Gastroesophageal sphincter (tissue), 4 donors: ENCODE results near the gene UBE2E2. TPM values are rescaled to one million over a fixed set of nuclear protein-coding genes. Genes with fewer than 3 reads are reported as not detected.

ENCODE experiments used
- ATAC-seq: fragments of 150-250 bp; one replicate; pipeline ENCODE4 v1.9.1; 2016; ENCODE audit warnings: mild to moderate bottlenecking, moderate library complexity
- H3K27ac ChIP-seq, 4 donors: fragments of 200-600 bp; sonication (generic) in 3 of 4; 1 replicate in 3 of 4; 2 replicates in 1 of 4; pipeline ENCODE4 v1.5.1; 2016 to 2019
- H3K27me3 ChIP-seq: fragments of 200-600 bp; sonication (generic); one replicate; pipeline ENCODE4 v1.5.1; 2019
- H3K36me3 ChIP-seq, 2 donors: fragments of 200-600 bp; sonication (generic); one replicate each; pipeline ENCODE4 v1.5.1; 2019; ENCODE audit warnings: control low read depth in 1 of 2
- H3K4me1 ChIP-seq, 3 donors: fragments of 200-600 bp; sonication (generic); 1 replicate in 2 of 3; 2 replicates in 1 of 3; pipeline ENCODE4 v1.5.1; 2016 to 2019; ENCODE audit warnings: control low read depth in 2 of 3
- H3K4me3 ChIP-seq, 2 donors: fragments of 200-600 bp; sonication (generic); one replicate each; pipeline ENCODE4 v1.5.1; 2019; ENCODE audit warnings: mild to moderate bottlenecking in 1 of 2, moderate library complexity in 1 of 2
- H3K9me3 ChIP-seq, 3 donors: fragments of 200-600 bp; sonication (generic); one replicate each; pipeline ENCODE4 v1.5.1; 2017 to 2019; ENCODE audit warnings: control low read depth in 2 of 3
- EP300 ChIP-seq: sonication (generic); formaldehyde crosslinking; IDR thresholded peaks from one replicate; pipeline ENCODE4 v1.6.1; 2017; ENCODE audit warnings: antibody characterized with exemption, mild to moderate bottlenecking
- POLR2A ChIP-seq, 2 donors: fragments of 450-650 bp; IDR thresholded peaks; one replicate each; pipeline ENCODE4 v1.6.1; 2017; ENCODE audit warnings: antibody characterized with exemption in 2 of 2, mild to moderate bottlenecking in 2 of 2, moderate library complexity in 1 of 2
- POLR2AphosphoS5 ChIP-seq: sonication (generic); formaldehyde crosslinking; IDR thresholded peaks from one replicate; pipeline ENCODE4 v1.6.1; 2017; ENCODE audit warnings: antibody characterized with exemption
- WGBS, 2 donors: methylation state at CpG; one replicate each; pipeline ENCODE4 v1.1.5; 2018; ENCODE audit warnings: low coverage in 1 of 2; 5-methylcytosine and 5-hydroxymethylcytosine counted together
- total RNA-seq, 4 donors: library from RNA; depleted of rRNA; stranded (reverse); fragments of >200 nt; gene quantifications; one replicate each; pipeline ENCODE4 v1.1.0, GENCODE V29; 2016
- TF ChIP-seq, protein P1 (sequence below), 4 experiments: fragments of 200-600 bp in 2 of 4; fragments of 450-650 bp in 2 of 4; sonication (generic) in 1 of 4; IDR thresholded peaks; one replicate each; pipeline ENCODE4 v1.5.1; 2017 to 2019; ENCODE audit warnings: antibody characterized with exemption in 4 of 4, mild to moderate bottlenecking in 2 of 4, moderate library complexity in 2 of 4

Gene UBE2E2
- total RNA-seq, 4 donors from 2014 or later: 35.8 to 114 (median 70.2) TPM

DNA sequence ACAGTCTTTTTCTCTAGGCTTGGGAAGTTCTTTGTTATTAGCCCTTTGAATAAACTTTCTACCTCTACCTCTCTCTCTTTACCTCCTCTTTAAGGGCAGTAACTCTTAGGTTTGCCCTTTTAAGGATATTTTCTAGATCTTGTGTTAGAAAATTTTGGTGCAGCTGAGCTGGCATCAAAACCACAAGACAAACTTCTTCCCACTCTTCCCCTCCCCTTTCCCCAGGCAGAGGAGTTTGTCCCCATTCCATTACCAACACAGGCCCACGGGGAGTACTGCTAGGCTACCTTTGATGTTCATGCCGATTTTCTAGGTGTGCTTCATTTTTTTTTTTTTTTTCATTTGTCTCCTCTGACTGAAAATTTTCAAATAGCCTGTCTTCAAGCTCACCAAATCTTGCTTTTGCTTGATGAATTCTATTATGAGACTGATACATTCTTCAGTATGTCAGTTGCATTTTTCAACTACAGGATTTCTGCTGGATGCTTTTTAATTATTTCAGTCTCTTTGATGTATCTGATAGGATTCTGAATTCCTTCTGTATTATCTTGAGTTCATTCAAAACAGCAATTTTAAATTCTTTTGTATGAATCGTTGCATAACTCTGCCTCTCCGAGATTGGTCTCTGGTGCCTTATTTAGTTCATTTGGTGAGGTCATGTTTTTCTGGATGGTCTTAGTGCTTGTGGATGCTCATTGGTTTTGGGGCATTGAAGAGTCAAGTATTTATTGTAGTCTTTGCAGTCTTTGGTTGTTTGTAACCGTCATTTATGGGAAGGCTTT lies 112.0 kb downstream of the UBE2E2 start:
- no peak for ATAC-seq

DNA sequence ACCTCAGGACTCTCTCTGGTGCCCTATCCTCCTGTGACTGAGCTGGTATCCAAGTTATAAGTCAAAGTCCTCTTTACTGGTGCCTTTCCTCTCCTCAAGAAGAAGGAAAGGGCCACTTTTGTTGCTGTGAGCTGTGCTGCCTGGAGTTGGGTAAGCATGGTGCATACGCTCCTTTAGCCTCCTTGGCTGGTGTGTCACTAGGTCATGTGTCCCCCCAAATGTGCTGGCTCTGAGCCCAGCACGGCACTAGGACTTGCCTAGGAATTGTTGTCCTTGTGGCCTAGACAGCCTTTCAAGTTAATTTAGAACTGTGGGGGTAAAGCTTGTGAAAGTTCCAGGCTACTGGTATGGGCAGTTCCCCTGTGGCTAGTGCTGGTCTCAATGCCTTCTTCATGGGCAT lies 113.8 kb downstream of the UBE2E2 start:
- no peaks in the 10 kb centered on the region for H3K36me3 ChIP-seq
- no peaks in the 10 kb centered on the region for H3K27me3 ChIP-seq
- no peak overlapping the region for H3K4me3 ChIP-seq
- H3K9me3 ChIP-seq: no peaks in the 10 kb centered on the region
- peaks cover 0 to under 1% (median 0%) of the 10 kb centered on the region in 3 donors for H3K4me1 ChIP-seq
- no CpG with 5 or more reads among the region's 2 CpGs for WGBS, 2 donors
- ATAC-seq: no peak
- TF ChIP-seq, protein P1, sequence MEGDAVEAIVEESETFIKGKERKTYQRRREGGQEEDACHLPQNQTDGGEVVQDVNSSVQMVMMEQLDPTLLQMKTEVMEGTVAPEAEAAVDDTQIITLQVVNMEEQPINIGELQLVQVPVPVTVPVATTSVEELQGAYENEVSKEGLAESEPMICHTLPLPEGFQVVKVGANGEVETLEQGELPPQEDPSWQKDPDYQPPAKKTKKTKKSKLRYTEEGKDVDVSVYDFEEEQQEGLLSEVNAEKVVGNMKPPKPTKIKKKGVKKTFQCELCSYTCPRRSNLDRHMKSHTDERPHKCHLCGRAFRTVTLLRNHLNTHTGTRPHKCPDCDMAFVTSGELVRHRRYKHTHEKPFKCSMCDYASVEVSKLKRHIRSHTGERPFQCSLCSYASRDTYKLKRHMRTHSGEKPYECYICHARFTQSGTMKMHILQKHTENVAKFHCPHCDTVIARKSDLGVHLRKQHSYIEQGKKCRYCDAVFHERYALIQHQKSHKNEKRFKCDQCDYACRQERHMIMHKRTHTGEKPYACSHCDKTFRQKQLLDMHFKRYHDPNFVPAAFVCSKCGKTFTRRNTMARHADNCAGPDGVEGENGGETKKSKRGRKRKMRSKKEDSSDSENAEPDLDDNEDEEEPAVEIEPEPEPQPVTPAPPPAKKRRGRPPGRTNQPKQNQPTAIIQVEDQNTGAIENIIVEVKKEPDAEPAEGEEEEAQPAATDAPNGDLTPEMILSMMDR (IDR thresholded peaks at IDR 0.05): no peak
- TF ChIP-seq EP300: no peak
- no peak for TF ChIP-seq POLR2A (IDR thresholded peaks at IDR 0.05)
- TF ChIP-seq POLR2AphosphoS5: no peak
- no peak overlapping the region for H3K27ac ChIP-seq

More for the DNA sequence above, 112.0 kb downstream of the UBE2E2 start:
- Histone ChIP-seq H3K27ac (no peak overlapping the region), H3K4me1 (no peaks in the 10 kb centered on the region), H3K9me3 (no peaks in the 10 kb centered on the region), H3K36me3 (no peaks in the 10 kb centered on the region), H3K27me3 (no peaks in the 10 kb centered on the region), H3K4me3 (no peak overlapping the region)
- no peak for TF ChIP-seq EP300
- TF ChIP-seq, protein P1 (IDR thresholded peaks at IDR 0.05): no peak
- TF ChIP-seq POLR2A (IDR thresholded peaks at IDR 0.05): no peak
- TF ChIP-seq POLR2AphosphoS5: no peak
- 76 to 79% methylated on average over 4 to 5 of the region's 5 CpGs for WGBS, 2 donors

DNA sequence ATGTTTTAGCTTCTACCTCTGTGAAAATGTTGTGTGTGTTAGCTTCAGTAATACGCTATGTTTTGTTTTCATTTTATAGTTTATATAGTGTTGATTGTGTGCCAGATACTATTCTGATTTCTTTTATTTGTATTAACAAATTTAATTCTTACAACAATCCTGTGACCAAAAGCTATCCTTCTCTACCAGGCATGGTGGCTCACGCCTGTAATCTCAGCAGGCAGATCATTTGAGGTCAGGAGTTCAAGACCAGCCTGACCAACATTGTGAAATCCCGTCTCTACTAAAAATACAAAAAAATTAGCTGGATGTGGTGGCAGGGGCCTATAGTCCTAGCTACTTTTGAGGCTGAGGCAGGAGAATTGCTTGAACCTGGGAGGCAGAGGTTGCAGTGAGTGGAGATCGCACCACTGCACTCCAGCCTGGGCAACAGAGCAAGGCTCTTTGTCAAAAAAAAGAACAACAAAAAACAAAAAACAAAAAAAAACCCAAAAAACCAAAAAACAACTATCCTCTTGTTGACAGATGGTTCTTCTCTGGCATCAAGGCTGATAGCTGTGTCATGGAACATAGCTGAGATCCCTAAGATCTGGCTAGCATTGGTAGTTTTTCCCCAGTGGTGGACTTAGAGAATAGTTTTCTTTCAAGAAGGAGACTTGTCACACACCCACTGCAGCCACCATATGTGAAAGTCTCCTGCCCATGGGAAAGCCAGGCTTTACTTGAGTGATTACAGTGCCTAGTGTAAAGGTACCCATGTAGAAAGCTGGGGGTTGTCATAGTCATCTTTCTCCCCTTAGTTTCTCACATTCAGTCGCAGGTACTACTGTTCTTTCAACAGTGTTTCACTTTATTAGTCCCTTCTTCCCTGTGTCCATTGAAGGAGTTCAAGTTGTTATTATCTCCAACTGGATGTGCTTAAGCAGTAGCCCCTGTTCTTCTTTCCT lies 116.5 kb downstream of the UBE2E2 start:
- Histone ChIP-seq H3K4me1 (peaks cover 0 to 9% (median 5%) of the 10 kb centered on the region in 3 donors), H3K36me3 (no peaks in the 10 kb centered on the region), H3K27me3 (no peaks in the 10 kb centered on the region), H3K9me3 (no peaks in the 10 kb centered on the region), H3K27ac (no peak overlapping the region), H3K4me3 (no peak overlapping the region)
- WGBS, 2 donors: 80 to 82% methylated on average over 3 to 5 of the region's 5 CpGs
- no peak for TF ChIP-seq POLR2AphosphoS5
- no peak for TF ChIP-seq POLR2A (IDR thresholded peaks at IDR 0.05)
- TF ChIP-seq, protein P1 (IDR thresholded peaks at IDR 0.05): no peak
- TF ChIP-seq EP300: no peak
- no peak for ATAC-seq

DNA sequence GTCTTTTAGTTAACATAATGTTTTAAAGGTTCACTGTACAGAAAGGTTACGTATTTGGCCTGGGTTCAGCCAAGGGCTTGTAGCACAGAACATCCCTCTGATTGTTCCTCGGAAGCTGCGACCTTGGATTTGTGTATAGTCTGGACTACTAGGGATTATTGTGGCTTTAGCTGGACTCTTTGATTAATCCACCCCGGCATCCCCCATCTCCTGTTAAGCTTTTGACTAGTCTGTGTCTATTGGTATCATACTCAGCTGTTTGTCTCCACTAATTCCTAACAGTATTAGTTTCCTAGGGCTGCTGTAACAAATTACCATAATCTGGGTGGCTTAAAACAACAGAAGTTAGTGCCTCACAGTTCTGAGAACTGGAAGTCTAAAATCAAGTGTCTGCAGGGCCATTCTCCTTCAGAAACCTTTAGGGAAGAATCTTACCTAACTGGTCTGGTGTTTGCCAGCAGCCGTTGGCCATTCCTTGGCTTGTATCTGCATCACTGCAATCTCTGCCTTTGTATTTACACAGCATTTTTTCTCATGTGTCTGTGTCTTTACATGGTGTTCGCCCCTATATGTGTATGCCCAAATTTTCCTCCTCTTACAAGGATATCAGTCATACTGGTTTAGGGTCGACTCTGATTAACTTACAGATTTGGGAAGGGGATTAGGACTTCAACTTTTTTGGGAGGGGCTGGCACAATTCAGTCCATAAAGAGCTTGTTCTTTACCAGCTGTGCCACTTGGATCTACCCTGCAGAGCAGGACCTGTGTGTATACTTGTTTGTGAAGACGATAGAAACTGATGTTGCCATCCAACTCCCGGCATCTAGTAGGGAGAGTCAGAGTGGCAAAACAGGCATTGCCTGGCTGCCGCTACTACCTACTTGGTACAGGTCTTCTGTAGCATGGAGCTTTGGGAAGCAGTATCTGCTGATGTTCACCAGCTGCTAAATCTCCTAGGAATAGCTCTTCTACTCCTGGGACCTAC lies 117.8 kb downstream of the UBE2E2 start:
- H3K4me3 ChIP-seq: no peak overlapping the region
- TF ChIP-seq POLR2AphosphoS5 (no peak), EP300 (no peak), POLR2A (IDR thresholded peaks at IDR 0.05) (no peak)
- TF ChIP-seq, protein P1 (IDR thresholded peaks at IDR 0.05): no peak
- no peak for ATAC-seq
- 97% methylated on average over 4 to 6 of the region's 10 CpGs for WGBS, 2 donors
- no peaks in the 10 kb centered on the region for H3K9me3 ChIP-seq
- H3K36me3 ChIP-seq: no peaks in the 10 kb centered on the region
- no peak overlapping the region for H3K27ac ChIP-seq
- H3K4me1 ChIP-seq: peaks cover 0 to 18% (median 5%) of the 10 kb centered on the region in 3 donors
- no peaks in the 10 kb centered on the region for H3K27me3 ChIP-seq
